ENCODE results near the gene GZF1.

- no peak for TF ChIP-seq CTCF (IDR thresholded peaks at IDR 0.05)
- no peak for TF ChIP-seq ZFX (IDR thresholded peaks at IDR 0.05; ENCODE audit: borderline replicate concordance)
Observed at GRCh38 chr20:23347791-23348190, 14.2 kb upstream of the GZF1 start.
